HCT116 (cell line): ENCODE measurements around the gene FBXL17. TPM values are rescaled to one million over a fixed set of nuclear protein-coding genes. Genes with fewer than 3 reads are reported as not detected.

ENCODE experiments used
- ATAC-seq: fragments of 200-7000 bp; cut with Tn5 transposase; 2 replicates; pipeline ENCODE4 v1.9.1; 2020; ENCODE audit warnings: mild to moderate bottlenecking, moderate library complexity
- BruUV-seq: library from RNA; stranded (reverse); fragments of 400-500 nt; replicated peaks from 2 replicates; lab custom pipeline; 2021; lab: Mats Ljungman, UMichigan
- CTCF ChIA-PET: fragments of 300-600 bp; sonication (Branson Sonifier 250); formaldehyde crosslinking; loops from one replicate; lab custom pipeline; 2021; ENCODE audit warnings: antibody characterized with exemption; lab: Charles Lee
- POLR2A ChIA-PET: fragments of 300-600, 350-600 bp; sonication (Branson Sonifier 250); formaldehyde crosslinking; loops from one replicate; lab custom pipeline; 2021; ENCODE audit warnings: antibody characterized with exemption; lab: Charles Lee
- RAD21 ChIA-PET, 2 experiments: fragments of 300-600 bp; sonication (Branson Sonifier 250); formaldehyde crosslinking; loops; one replicate each; lab custom pipeline; 2023; ENCODE audit warnings: low total read pairs in 2 of 2; ENCODE audit not compliant: uncharacterized antibody in 2 of 2, unreplicated experiment in 2 of 2, low non-redundant PET in 1 of 2; lab: Charles Lee
- DNase-seq: peaks from one replicate; pipeline ENCODE4 v3.0.0-alpha.2; 2010; ENCODE audit warnings: low read depth, low spot score
- H2AFZ ChIP-seq: fragments of 200-600 bp; shearing (Covaris generic), sonication (generic); 2 replicates; pipeline ENCODE4 v1.6.1; 2017; ENCODE audit warnings: low read depth, mixed run types, mixed read lengths, antibody characterized with exemption, low read length; ENCODE audit not compliant: poor library complexity, severe bottlenecking
- H3K27ac ChIP-seq: 2 replicates; pipeline ENCODE4 v1.5.1; 2012; ENCODE audit warnings: low read depth, low read length
- H3K27me3 ChIP-seq: fragments of 200-600 bp; sonication (generic); 2 replicates; pipeline ENCODE4 v1.6.1; 2016; ENCODE audit warnings: mixed run types, low read length, mixed read lengths; ENCODE audit not compliant: insufficient read depth
- H3K36me3 ChIP-seq, 2 experiments: fragments of 200-500 bp in 1 of 2; fragments of 200-600 bp in 1 of 2; sonication (Bioruptor generic) in 1 of 2; sonication (generic) in 1 of 2; 2 replicates each; pipeline versions ENCODE4 v1.5.1 to v1.6.1; 2014 to 2016; ENCODE audit warnings: low read length in 2 of 2, inconsistent platforms in 1 of 2, mixed read lengths in 1 of 2, mixed run types in 1 of 2; ENCODE audit not compliant: insufficient read depth in 2 of 2, control insufficient read depth in 1 of 2
- H3K4me1 ChIP-seq, 2 experiments: fragments of 200-600 bp in 1 of 2; sonication (generic) in 1 of 2; 2 replicates each; pipeline versions ENCODE4 v1.5.1 to v1.6.1; 2012 to 2017; ENCODE audit warnings: low read length in 2 of 2, inconsistent platforms in 1 of 2, mild to moderate bottlenecking in 1 of 2, mixed read lengths in 1 of 2, mixed run types in 1 of 2, moderate library complexity in 1 of 2; ENCODE audit not compliant: insufficient read depth in 2 of 2, control insufficient read depth in 1 of 2
- H3K4me2 ChIP-seq: fragments of 200-600 bp; sonication (generic); 2 replicates; pipeline ENCODE4 v1.6.1; 2017; ENCODE audit warnings: mixed run types, low read length, mixed read lengths
- H3K4me3 ChIP-seq, 2 experiments: fragments of 200-600 bp in 1 of 2; sonication (generic) in 1 of 2; replicated peaks in 1 of 2; 2 replicates each; pipeline ENCODE4 v1.5.1; 2011 to 2016; ENCODE audit warnings: low read length in 2 of 2, control low read depth in 1 of 2, low read depth in 1 of 2, mild to moderate bottlenecking in 1 of 2, mixed read lengths in 1 of 2, mixed run types in 1 of 2
- H3K79me2 ChIP-seq: fragments of 200-600 bp; sonication (generic); 2 replicates; pipeline ENCODE4 v1.6.1; 2017; ENCODE audit warnings: mild to moderate bottlenecking, mixed run types, low read length, moderate library complexity, mixed read lengths; ENCODE audit not compliant: insufficient read depth
- H3K9ac ChIP-seq: fragments of 200-600 bp; sonication (generic); 2 replicates; pipeline ENCODE4 v1.6.1; 2016; ENCODE audit warnings: low read length, mixed read lengths
- H3K9me2 ChIP-seq: fragments of 200-600 bp; sonication (generic), shearing (Covaris generic); 2 replicates; pipeline ENCODE4 v1.6.1; 2017; ENCODE audit warnings: mixed run types, mild to moderate bottlenecking, moderate library complexity; ENCODE audit not compliant: insufficient read depth
- H3K9me3 ChIP-seq, 2 experiments: fragments of 200-500 bp in 1 of 2; fragments of 200-600 bp in 1 of 2; sonication (Bioruptor generic) in 1 of 2; sonication (generic) in 1 of 2; 2 replicates each; pipeline ENCODE4 v1.6.1; 2014 to 2017; ENCODE audit warnings: low read length in 2 of 2, mixed read lengths in 2 of 2, inconsistent platforms in 1 of 2, low read depth in 1 of 2, mild to moderate bottlenecking in 1 of 2, mixed run types in 1 of 2, moderate library complexity in 1 of 2; ENCODE audit not compliant: control insufficient read depth in 1 of 2, insufficient read depth in 1 of 2
- H4K20me1 ChIP-seq: fragments of 200-600 bp; sonication (generic), shearing (Covaris generic); 2 replicates; pipeline ENCODE4 v1.6.1; 2017; ENCODE audit warnings: mixed run types, mild to moderate bottlenecking, moderate library complexity; ENCODE audit not compliant: insufficient read depth
- ATF3 ChIP-seq: IDR thresholded peaks from 2 replicates; pipeline ENCODE4 v1.6.1; 2012
- CEBPB ChIP-seq: IDR thresholded peaks from 2 replicates; pipeline ENCODE4 v1.6.1; 2012; ENCODE audit warnings: low read depth
- CTCF ChIP-seq, 3 experiments: fragments of 200-600 bp in 1 of 3; sonication (generic) in 1 of 3; IDR thresholded peaks in 2 of 3; conservative IDR thresholded peaks in 1 of 3; 2 replicates each; pipeline ENCODE4 v1.5.1; 2012 to 2017; ENCODE audit warnings: low read depth in 2 of 3, low read length in 2 of 3, antibody characterized with exemption in 1 of 3, borderline replicate concordance in 1 of 3, control low read depth in 1 of 3, mild to moderate bottlenecking in 1 of 3, mixed read lengths in 1 of 3, mixed run types in 1 of 3, moderate library complexity in 1 of 3; ENCODE audit not compliant: insufficient read depth in 1 of 3
- ELF1 ChIP-seq: IDR thresholded peaks from 2 replicates; pipeline ENCODE4 v1.6.1; 2012; ENCODE audit warnings: low read depth, borderline replicate concordance
- POLR2A ChIP-seq: IDR thresholded peaks from 2 replicates; pipeline ENCODE4 v1.7.0; 2011; ENCODE audit warnings: borderline replicate concordance; ENCODE audit not compliant: insufficient read depth, insufficient read length; ENCODE audit errors: extremely low read depth
- POLR2AphosphoS5 ChIP-seq: IDR thresholded peaks from 2 replicates; pipeline ENCODE4 v1.6.1; 2011; ENCODE audit warnings: mild to moderate bottlenecking, low read depth, low read length, moderate library complexity
- REST ChIP-seq: IDR thresholded peaks from 2 replicates; pipeline ENCODE4 v1.6.1; 2012; ENCODE audit warnings: low read depth
- SRF ChIP-seq: IDR thresholded peaks from 2 replicates; pipeline ENCODE4 v1.6.1; 2012; ENCODE audit warnings: low read depth
- TCF7L2 ChIP-seq: IDR thresholded peaks from 2 replicates; pipeline ENCODE4 v1.7.0; 2011; ENCODE audit warnings: borderline replicate concordance, inconsistent platforms; ENCODE audit not compliant: insufficient read depth, insufficient read length; ENCODE audit errors: extremely low read depth
- ZFX ChIP-seq: fragments of 450-650 bp; IDR thresholded peaks from 2 replicates; pipeline ENCODE4 v1.6.1; 2017
- ZNF274 ChIP-seq: fragments of 200-500 bp; sonication (Bioruptor generic); IDR thresholded peaks from 2 replicates; pipeline ENCODE4 v1.6.1; 2014; ENCODE audit warnings: mild to moderate bottlenecking, low read depth, low read length, inconsistent platforms
- intact Hi-C: fragments of 100-400 bp; cut with micrococcal nuclease; formaldehyde crosslinking; loops from 2 replicates; pipeline ENCODE4 v1.10.0; 2022
- total RNA-seq: library from RNA; stranded (reverse); gene quantifications from one replicate; pipeline ENCODE4 v1.2.1, GENCODE V29; 2021; ENCODE audit not compliant: unreplicated experiment
- TF ChIP-seq, protein P1 (sequence below): IDR thresholded peaks from 2 replicates; pipeline ENCODE4 v1.6.1; 2012

Gene FBXL17
- total RNA-seq, 1 experiment from 2014 or later, result 9.4 TPM

DNA sequence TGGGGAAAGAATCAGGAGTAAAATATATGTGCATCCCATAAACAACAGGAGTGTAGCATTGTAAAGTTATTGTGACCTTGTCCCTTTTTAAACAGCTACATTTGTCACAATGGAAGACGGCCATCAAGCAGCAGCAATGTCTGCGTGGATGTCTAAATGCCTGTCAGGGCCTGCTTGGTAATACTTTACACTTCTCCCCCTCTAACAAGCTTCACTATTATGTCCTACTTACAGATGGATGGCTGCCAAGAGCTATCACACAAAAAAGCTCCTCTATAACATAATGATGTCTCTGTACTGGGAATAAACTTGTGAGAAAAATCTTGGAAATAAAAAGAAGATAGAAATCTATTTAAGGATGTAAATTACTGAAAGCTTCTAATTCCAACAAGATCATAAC, 213.0 kb downstream of the FBXL17 start:
- no peak for DNase-seq
- no peak for ATAC-seq
- Histone ChIP-seq H3K36me3 (no peaks in the 10 kb centered on the region), H3K9me2 (no peaks in the 10 kb centered on the region), H3K4me2 (no peak overlapping the region), H3K4me1 (no peaks in the 10 kb centered on the region), H3K4me3 (no peak overlapping the region), H3K9me3 (no peaks in the 10 kb centered on the region), H3K9ac (no peak overlapping the region), H4K20me1 (no peaks in the 10 kb centered on the region), H3K27ac (no peak overlapping the region), H3K27me3 (no peaks in the 10 kb centered on the region), H2AFZ (no peak overlapping the region), H3K79me2 (no peaks in the 10 kb centered on the region)
- RAD21 ChIA-PET, result no interaction called here
- CTCF ChIA-PET, result no interaction called here
- POLR2A ChIA-PET, result no interaction called here
- no TSS peak for BruUV-seq
- intact Hi-C loops, result no loop called here
- TF ChIP-seq, protein P1, sequence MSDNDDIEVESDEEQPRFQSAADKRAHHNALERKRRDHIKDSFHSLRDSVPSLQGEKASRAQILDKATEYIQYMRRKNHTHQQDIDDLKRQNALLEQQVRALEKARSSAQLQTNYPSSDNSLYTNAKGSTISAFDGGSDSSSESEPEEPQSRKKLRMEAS, result no peak
- TF ChIP-seq POLR2AphosphoS5 (no peak), ZNF274 (no peak), CEBPB (no peak), CTCF (IDR thresholded peaks at IDR 0.05 in 2 of 3, conservative IDR thresholded peaks at IDR 0.05 in 1 of 3; ENCODE audit: borderline replicate concordance in 1 of 3, insufficient read depth in 1 of 3, low read depth in 2 of 3, low read length in 2 of 3) (no peak), ATF3 (no peak), ZFX (no peak), TCF7L2 (no peak), POLR2A (no peak), REST (no peak), ELF1 (no peak), SRF (no peak)
